H1 (cell line): Measurements from ENCODE around the gene SENP6. TPM values are rescaled to one million over a fixed set of nuclear protein-coding genes. Genes with fewer than 3 reads are reported as not detected.

Experiments
- ATF3 ChIP-seq: IDR thresholded peaks from 2 replicates; pipeline ENCODE4 v1.6.1; 2011; ENCODE audit warnings: low read depth, mild to moderate bottlenecking, low read length; ENCODE audit not compliant: insufficient read depth
- CREB1 ChIP-seq: IDR thresholded peaks from 2 replicates; pipeline ENCODE4 v1.6.1; 2012; ENCODE audit warnings: inconsistent platforms
- HDAC2 ChIP-seq, 2 experiments: fragments of 300-600 bp in 1 of 2; sonication (generic) in 1 of 2; IDR thresholded peaks; 2 replicates each; pipeline ENCODE4 v1.6.1; 2011 to 2012; ENCODE audit warnings: low read depth in 2 of 2, low read length in 2 of 2, mild to moderate bottlenecking in 2 of 2, moderate library complexity in 2 of 2, borderline replicate concordance in 1 of 2, inconsistent platforms in 1 of 2
- JUND ChIP-seq: IDR thresholded peaks from 2 replicates; pipeline ENCODE4 v1.6.1; 2011; ENCODE audit warnings: mild to moderate bottlenecking, improper control_type of control experiment, low read length
- NRF1 ChIP-seq: IDR thresholded peaks from 2 replicates; pipeline ENCODE4 v1.6.1; 2011; ENCODE audit warnings: mild to moderate bottlenecking, low read depth, low read length, improper control_type of control experiment
- POLR2A ChIP-seq, 2 experiments: IDR thresholded peaks; 1 replicate in 1 of 2; 2 replicates in 1 of 2; pipeline ENCODE4 v1.6.1; 2011; ENCODE audit warnings: low read depth in 2 of 2, low read length in 2 of 2, mild to moderate bottlenecking in 2 of 2; ENCODE audit errors: control extremely low read depth in 1 of 2
- SRF ChIP-seq: IDR thresholded peaks from 2 replicates; pipeline ENCODE4 v1.6.1; 2011; ENCODE audit warnings: mild to moderate bottlenecking, low read depth, low read length, moderate library complexity
- polyA plus RNA-seq, 7 experiments: library from polyadenylated mRNA; depleted of rRNA in 3 of 7; stranded (reverse) in 5 of 7; unstranded in 2 of 7; fragments of >200 nt in 5 of 7; fragments of 200-250 nt in 2 of 7; gene quantifications; 1 replicate in 5 of 7; 2 replicates in 1 of 7; 4 replicates in 1 of 7; pipeline versions ENCODE4 v1.2.1 to v1.2.3, GENCODE V29; 2011 to 2013; ENCODE audit warnings: missing spikeins in 2 of 7, mixed read lengths in 2 of 7
- total RNA-seq: library from RNA; stranded (reverse); fragmentation: NEBNext Ultra II Directional; extraction: Animal tissue kit (Norgen Biotek cat#: 25700); gene quantifications from 2 replicates; pipeline ENCODE4 v1.2.1, GENCODE V29; 2021

Gene SENP6
- total and polyA plus RNA-seq, 2 of the 8 experiments (the other 6 are each of a cell fraction or from before 2014, with no cell fraction given) = 13.8 to 103 TPM

GRCh38 chr6:75556240-75556639, 45.4 kb upstream of the SENP6 start (continued):
- TF ChIP-seq HDAC2 (IDR thresholded peaks at IDR 0.05; ENCODE audit: borderline replicate concordance in 1 of 2, low read depth in 2 of 2, low read length in 2 of 2) = no peak
- TF ChIP-seq POLR2A (IDR thresholded peaks at IDR 0.05; ENCODE audit: control extremely low read depth in 1 of 2, low read depth in 2 of 2, low read length in 2 of 2) = no peak
- TF ChIP-seq NRF1 = no peak
- no peak for TF ChIP-seq CREB1
- TF ChIP-seq SRF = no peak
- TF ChIP-seq ATF3 = no peak
- no peak for TF ChIP-seq JUND
